GM12801 (cell line): ENCODE data around the gene NLRP5.

ENCODE experiments used
- TF ChIP-seq, protein P1 (sequence below): IDR thresholded peaks from one replicate; pipeline ENCODE4 v1.5.1; 2011; ENCODE audit warnings: control low read depth; ENCODE audit not compliant: insufficient read length; ENCODE audit errors: extremely low read depth

Gene NLRP5

DNA sequence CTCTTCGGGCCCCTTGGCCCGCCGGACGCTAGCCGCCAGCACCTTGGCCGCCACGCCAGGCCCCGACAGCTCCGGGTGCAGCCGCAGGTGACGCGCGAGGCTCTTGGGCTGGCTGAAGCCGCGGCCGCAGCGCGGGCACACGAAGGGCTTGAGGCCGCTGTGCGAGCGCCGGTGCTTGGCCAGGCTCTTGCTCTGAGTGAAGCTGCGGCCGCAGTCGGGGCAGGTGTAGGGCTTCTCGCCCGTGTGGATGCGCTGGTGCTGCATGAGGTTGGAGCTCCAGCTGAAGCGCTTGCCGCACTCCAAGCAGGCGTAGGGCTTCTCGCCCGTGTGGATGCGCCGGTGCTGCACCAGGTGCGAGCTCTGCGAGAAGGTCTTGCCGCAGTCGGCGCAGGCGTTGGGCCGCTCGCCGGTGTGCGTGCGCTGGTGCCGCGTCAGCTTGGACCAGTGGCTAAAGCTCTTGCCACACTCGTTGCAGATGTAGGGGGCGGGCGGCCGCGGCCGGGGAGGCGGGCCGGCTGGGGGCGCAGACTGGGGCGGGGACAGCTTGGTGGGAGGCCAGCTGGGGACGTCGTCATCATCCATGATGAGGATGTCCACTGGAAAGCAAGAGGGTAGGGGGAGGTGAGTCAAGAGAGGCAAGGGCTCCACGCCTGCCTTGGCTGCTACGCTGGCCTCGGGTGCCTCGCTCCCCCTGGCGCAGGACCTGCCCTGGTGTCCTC, 102.1 kb downstream of the NLRP5 start:
- TF ChIP-seq, protein P1, sequence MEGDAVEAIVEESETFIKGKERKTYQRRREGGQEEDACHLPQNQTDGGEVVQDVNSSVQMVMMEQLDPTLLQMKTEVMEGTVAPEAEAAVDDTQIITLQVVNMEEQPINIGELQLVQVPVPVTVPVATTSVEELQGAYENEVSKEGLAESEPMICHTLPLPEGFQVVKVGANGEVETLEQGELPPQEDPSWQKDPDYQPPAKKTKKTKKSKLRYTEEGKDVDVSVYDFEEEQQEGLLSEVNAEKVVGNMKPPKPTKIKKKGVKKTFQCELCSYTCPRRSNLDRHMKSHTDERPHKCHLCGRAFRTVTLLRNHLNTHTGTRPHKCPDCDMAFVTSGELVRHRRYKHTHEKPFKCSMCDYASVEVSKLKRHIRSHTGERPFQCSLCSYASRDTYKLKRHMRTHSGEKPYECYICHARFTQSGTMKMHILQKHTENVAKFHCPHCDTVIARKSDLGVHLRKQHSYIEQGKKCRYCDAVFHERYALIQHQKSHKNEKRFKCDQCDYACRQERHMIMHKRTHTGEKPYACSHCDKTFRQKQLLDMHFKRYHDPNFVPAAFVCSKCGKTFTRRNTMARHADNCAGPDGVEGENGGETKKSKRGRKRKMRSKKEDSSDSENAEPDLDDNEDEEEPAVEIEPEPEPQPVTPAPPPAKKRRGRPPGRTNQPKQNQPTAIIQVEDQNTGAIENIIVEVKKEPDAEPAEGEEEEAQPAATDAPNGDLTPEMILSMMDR = no peak

DNA sequence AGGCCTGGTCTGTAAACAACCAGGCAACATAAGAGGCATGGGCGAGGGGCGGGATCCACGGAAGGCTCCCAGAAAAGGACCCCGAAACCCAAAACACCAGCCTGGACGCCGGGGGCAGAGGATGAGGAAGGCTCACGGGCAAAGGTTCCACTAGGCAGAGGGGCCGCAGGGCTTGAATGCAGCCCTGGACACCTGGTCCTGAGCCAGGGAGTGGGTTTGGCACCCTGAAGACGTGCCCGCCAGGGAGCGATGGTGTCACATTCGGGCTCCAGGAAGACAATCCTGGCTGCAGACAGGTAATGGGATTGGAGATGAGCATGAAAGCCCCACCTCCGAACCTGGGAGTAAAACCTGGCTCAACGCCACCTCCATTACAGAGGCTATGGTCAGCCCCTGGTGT, 102.8 kb downstream of the NLRP5 start:
- TF ChIP-seq, protein P1 = no peak

DNA sequence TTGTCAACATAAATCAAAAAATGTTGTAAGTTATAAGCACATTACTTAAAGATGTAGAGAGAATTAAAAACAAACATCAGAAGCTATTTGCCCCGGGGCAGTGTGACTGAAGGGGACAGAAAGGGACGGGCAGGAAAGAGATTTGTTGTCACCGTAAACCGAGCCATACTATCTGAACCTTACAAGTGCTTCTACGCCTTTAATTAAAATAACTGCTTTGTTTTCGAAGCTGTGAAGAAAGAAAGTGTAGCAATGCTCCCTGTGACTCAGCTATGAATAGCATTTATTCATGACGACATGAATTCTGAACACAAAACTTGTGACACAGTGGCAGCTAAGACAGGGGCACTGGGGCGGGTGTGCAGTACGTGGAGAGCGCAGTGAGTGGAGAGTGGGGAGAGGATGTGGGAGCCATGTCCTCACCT, 104.5 kb downstream of the NLRP5 start:
- TF ChIP-seq, protein P1 = no peak

DNA sequence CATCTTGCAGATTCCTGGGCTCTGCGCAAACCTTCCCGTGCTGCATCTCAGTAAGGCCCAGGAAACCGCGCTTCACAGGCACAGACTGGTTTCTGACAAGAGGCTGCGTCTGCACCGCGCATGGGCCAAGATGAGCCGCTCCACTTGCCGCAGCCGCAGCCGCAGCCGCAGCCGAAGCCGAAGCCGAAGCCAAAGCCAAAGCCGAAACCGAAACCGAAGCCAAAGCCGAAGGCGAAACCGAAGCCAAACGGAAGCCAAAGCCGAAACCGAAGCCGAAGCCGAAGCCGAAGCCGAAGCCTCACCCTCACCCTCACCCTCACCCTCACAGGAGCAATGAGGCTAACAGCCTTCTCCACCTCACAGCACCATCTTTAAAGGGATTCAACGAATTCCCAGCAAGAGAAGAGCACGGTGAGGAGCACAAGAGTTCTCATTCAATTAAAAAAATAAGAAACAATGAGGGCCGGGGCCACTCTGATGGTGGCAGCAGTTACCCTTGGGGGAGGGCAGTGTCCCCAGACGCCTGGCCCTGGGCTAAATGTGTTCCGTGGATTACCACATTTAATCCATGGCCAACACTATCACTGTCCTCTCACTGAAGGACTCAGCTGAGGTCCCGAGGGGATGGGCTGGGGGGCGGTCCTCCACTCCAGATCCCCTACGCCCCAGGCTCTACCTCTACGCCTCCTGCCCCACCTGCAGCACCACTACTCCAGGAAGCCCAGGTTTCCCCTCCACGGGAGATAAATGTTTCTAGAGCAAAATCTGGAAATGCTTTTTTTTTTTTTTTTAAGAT, 105.4 kb downstream of the NLRP5 start:
- TF ChIP-seq, protein P1 = no peak

DNA sequence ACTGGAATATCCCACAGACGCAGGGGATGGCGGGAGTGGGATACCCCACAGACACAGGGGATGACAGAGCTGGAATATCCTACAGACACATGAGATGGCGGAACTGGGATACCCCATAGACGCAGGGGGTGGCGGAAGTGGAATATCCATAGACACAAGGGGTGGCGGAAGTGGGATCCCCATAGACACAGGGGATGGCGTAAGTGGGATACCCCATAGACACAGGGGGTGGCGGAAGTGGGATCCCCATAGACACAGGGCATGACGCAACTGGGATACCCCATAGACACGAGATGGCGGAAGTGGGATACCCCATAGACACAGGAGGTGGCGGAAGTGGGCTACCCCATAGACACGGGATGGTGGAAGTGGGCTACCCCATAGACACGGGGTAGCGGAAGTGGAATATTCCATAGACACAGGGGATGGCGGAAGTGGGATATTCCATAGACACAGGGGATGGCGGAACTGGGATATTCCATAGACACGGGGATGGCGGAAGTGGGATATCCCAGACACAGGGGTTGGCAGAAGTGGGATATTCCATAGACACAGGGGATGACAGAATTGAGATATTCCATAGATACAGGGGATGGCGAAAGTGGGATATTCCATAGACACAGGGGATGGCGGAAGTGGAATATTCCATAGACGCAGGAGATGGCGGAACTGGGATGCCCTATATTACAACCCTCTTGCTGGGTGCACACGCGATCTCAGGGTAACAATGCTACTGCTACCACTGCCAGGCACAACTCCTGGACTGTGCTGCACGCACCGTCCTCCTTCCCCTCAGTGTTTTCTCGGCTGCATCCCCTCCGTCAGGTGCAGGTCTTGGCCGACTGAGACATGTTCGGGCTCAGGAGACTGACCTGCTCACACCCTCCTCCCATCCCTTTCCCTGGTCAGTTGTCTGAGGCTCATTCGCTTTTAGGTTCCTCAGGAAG, 106.4 kb downstream of the NLRP5 start:
- TF ChIP-seq, protein P1 = no peak

DNA sequence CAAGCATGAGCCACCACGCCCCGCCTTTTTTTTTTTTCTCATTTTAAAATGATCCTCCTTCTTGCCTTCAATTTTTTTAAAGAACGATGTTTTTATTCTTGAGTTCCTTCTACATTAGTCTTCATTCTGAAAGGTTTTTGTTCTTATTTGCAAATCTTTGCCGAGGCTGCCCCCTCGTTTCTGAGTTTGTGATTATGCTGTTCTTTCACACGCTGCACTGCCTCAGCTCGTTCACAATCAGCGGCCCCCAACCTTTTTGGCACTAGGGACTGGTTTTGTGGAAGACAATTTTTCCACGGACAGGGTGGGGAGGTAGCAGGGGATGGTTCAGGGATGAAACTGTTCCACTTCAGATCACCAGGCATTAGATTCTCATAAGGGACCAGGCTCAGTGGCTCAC, 107.9 kb downstream of the NLRP5 start:
- TF ChIP-seq, protein P1 = no peak

DNA sequence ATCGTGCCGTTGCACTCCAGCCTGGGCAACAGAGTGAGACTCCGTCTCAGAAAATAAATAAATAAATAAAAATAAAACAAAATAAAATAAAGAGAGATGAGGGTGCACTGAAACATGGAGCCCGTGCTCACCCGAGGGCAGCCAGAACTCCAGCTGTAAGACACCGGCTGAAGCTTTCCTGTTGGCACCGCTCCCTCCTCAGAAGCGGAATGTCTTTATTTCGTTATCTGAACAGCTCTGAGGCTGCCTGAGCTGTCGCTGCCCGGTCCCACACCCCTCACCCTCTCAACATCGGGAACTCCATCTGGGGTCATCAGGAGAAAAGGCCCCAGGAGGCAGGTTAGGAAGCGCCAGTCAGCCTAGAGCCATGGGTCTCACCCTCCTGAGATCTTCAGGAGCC, 110.1 kb downstream of the NLRP5 start:
- TF ChIP-seq, protein P1 = no peak
